Natural killer cell (primary cell): ENCODE measurements around the gene GIMAP5. TPM values are rescaled to one million over a fixed set of nuclear protein-coding genes. Genes with fewer than 3 reads are reported as not detected.
"Not testable (repeated sequence)": the region's sequence is repeated elsewhere in the genome, so short reads cannot be mapped to it uniquely, and the experiment has no call there.

Source experiments
- ATAC-seq, 3 donors: fragments of 150-1000 bp in 2 of 3; fragments of 200-7000 bp in 1 of 3; cut with Tn5 transposase; 1 replicate in 1 of 3; 2 replicates in 2 of 3; pipeline ENCODE4 v1.10.0; 2021; ENCODE audit warnings: mild to moderate bottlenecking in 2 of 3, moderate library complexity in 2 of 3
- DNase-seq, 2 donors: peaks; one replicate each; pipeline versions ENCODE4 v3.0.0 to v3.0.0-alpha.2; 2013 to 2021; ENCODE audit warnings: mixed read lengths in 1 of 2
- H3K27ac ChIP-seq: one replicate; pipeline ENCODE4 v1.5.1; 2013; ENCODE audit warnings: mild to moderate bottlenecking, low read length
- H3K27me3 ChIP-seq: one replicate; pipeline ENCODE4 v1.6.1; 2013; ENCODE audit warnings: low read length; ENCODE audit not compliant: control insufficient read depth, insufficient read depth
- H3K36me3 ChIP-seq: one replicate; pipeline ENCODE4 v1.6.1; 2013; ENCODE audit warnings: low read length; ENCODE audit not compliant: control insufficient read depth, insufficient read depth
- H3K4me1 ChIP-seq: one replicate; pipeline ENCODE4 v1.6.1; 2013; ENCODE audit warnings: low read length; ENCODE audit not compliant: control insufficient read depth, insufficient read depth
- H3K4me3 ChIP-seq: one replicate; pipeline ENCODE4 v1.5.1; 2013; ENCODE audit warnings: low read length
- H3K9me3 ChIP-seq: one replicate; pipeline ENCODE4 v1.6.1; 2013; ENCODE audit warnings: low read length; ENCODE audit not compliant: control insufficient read depth, insufficient read depth
- H3K27ac Mint-ChIP-seq, 2 donors: one replicate each; pipeline ENCODE4 v1.8.0; 2022; ENCODE audit warnings: mild to moderate bottlenecking in 2 of 2, mixed read lengths in 2 of 2, moderate library complexity in 1 of 2
- H3K27me3 Mint-ChIP-seq, 2 donors: one replicate each; pipeline ENCODE4 v1.8.0; 2022; ENCODE audit warnings: low read depth in 2 of 2, mixed read lengths in 2 of 2
- H3K36me3 Mint-ChIP-seq: one replicate; pipeline ENCODE4 v1.8.0; 2022; ENCODE audit warnings: mixed read lengths
- H3K4me1 Mint-ChIP-seq, 2 donors: one replicate each; pipeline ENCODE4 v1.8.0; 2022; ENCODE audit warnings: mixed read lengths in 2 of 2
- H3K4me3 Mint-ChIP-seq: one replicate; pipeline ENCODE4 v1.8.0; 2022; ENCODE audit warnings: mild to moderate bottlenecking, moderate library complexity, mixed read lengths
- H3K9me3 Mint-ChIP-seq, 2 donors: one replicate each; pipeline ENCODE4 v1.8.0; 2022; ENCODE audit warnings: mixed read lengths in 2 of 2
- CTCF ChIP-seq: fragments of 200-600 bp; IDR thresholded peaks from one replicate; pipeline ENCODE4 v1.8.0; 2022; ENCODE audit warnings: antibody characterized with exemption
- WGBS: methylation state at CpG from one replicate; pipeline ENCODE4 v1.1.7; 2013; ENCODE audit warnings: missing lambda C conversion rate; ENCODE audit not compliant: insufficient coverage; 5-methylcytosine and 5-hydroxymethylcytosine counted together
- intact Hi-C: fragments of 100-400 bp; cut with micrococcal nuclease; formaldehyde crosslinking; loops from one replicate; pipeline ENCODE4 v1.14.2; 2022
- total RNA-seq, 4 donors: library from RNA; stranded (reverse); fragments of 120-200 nt in 1 of 4; gene quantifications; one replicate each; pipeline versions ENCODE4 v1.2.3 to v1.2.4, GENCODE V29; 2013 to 2022

GIMAP5 gene
- total RNA-seq, 3 donors from 2014 or later (not counting 1 experiment from before 2014, with no cell fraction given) = 29.2 to 64.1 (median 35.3) TPM

- no peak for DNase-seq
- peaks cover 8% of the 10 kb centered on the region for H3K36me3 Mint-ChIP-seq
- Histone ChIP-seq H3K27me3 (no peaks in the 10 kb centered on the region), H3K4me3 (no peak overlapping the region), H3K4me1 (peaks cover 17% of the 10 kb centered on the region), H3K9me3 (no peaks in the 10 kb centered on the region), H3K27ac (no peak overlapping the region), H3K36me3 (no peaks in the 10 kb centered on the region)
- intact Hi-C loops = loop anchor here (5.0 kb wide), 3 partner anchors 127 to 402 kb away; partner anchors contain the start of genes GIMAP4 and GIMAP6
- H3K4me3 Mint-ChIP-seq = no peak overlapping the region
- H3K4me1 Mint-ChIP-seq = peaks cover 23 to 24% of the 10 kb centered on the region in 2 donors
- H3K27ac Mint-ChIP-seq = no peak overlapping the region
- H3K9me3 Mint-ChIP-seq = peaks cover 0 to 3% of the 10 kb centered on the region in 2 donors
- no peak for TF ChIP-seq CTCF
- no peaks in the 10 kb centered on the region for H3K27me3 Mint-ChIP-seq
- no peak for ATAC-seq
- 92% methylated on average over 1 of the region's 1 CpG for WGBS
Observed at GRCh38 chr7:150759479-150759878, 22.3 kb downstream of the GIMAP5 start.

DNA sequence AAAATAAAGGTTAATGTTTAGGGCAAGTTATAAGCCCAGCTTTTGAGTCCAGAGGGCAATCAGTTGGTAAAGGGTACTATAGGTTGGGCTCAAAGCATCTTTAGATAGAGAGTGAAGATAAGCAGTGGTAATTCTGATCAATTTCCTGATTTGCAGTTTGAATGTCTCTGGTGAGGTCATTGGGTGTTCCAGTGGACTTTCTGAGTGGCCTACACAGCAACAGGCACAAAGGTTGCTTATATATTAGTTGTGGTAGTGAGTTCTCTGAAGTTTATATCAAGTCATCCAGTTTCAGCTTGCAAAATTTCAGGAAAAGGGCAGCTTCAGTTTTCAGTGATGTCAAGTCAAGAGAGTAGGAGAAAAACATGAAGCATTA is 29.1 kb downstream of the GIMAP5 start:
- no peak overlapping the region for H3K4me3 Mint-ChIP-seq
- intact Hi-C loops = no loop called here
- H3K27me3 ChIP-seq = no peaks in the 10 kb centered on the region

DNA sequence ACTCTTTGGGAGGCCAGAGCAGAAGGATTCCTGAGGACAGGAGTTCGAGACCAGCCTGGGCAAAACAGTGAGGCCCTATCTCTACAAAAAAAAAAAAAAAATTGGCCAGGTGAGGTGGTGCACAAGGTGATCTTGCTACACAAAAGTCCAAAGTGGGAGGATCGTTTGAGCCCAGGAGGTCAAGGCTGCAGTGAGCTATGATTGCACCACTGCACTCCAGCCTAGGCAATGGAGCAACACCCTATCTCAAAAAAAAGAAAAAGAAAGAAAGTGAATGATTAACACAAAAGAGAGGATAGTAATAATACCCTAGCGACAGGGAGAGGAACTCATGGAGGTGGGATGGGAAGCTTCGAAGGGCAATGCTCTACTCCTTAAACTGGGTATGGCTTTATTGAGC is 32.5 kb downstream of the GIMAP5 start:
- no peak overlapping the region for H3K4me3 ChIP-seq
- H3K27ac Mint-ChIP-seq = no peak overlapping the region
- 85% methylated on average over 3 of the region's 4 CpGs for WGBS
- H3K9me3 ChIP-seq = no peaks in the 10 kb centered on the region
- ATAC-seq (no peak), DNase-seq (no peak)
- H3K36me3 ChIP-seq = no peaks in the 10 kb centered on the region
- H3K4me1 ChIP-seq = no peaks in the 10 kb centered on the region
- no peaks in the 10 kb centered on the region for H3K27me3 ChIP-seq
- H3K36me3 Mint-ChIP-seq = peaks cover 16% of the 10 kb centered on the region
- no peak overlapping the region for H3K27ac ChIP-seq
- H3K4me1 Mint-ChIP-seq = no peaks in the 10 kb centered on the region
- H3K9me3 Mint-ChIP-seq = peaks cover 0 to 5% of the 10 kb centered on the region in 2 donors
- no peak for TF ChIP-seq CTCF
- peaks cover 0 to 8% of the 10 kb centered on the region in 2 donors for H3K27me3 Mint-ChIP-seq
- H3K4me3 Mint-ChIP-seq = no peak overlapping the region
- intact Hi-C loops = no loop called here

More for the DNA sequence above, 29.1 kb downstream of the GIMAP5 start:
- Histone ChIP-seq H3K4me1 (no peaks in the 10 kb centered on the region), H3K36me3 (no peaks in the 10 kb centered on the region), H3K9me3 (no peaks in the 10 kb centered on the region), H3K4me3 (no peak overlapping the region), H3K27ac (no peak overlapping the region)
- Mint-ChIP-seq H3K36me3 (peaks cover 6% of the 10 kb centered on the region), H3K4me1 (no peaks in the 10 kb centered on the region), H3K27me3 (peaks cover 0 to 8% of the 10 kb centered on the region in 2 donors), H3K27ac (no peak overlapping the region), H3K9me3 (no peaks in the 10 kb centered on the region)
- TF ChIP-seq CTCF = no peak
- DNase-seq (no peak), ATAC-seq (no peak)

DNA sequence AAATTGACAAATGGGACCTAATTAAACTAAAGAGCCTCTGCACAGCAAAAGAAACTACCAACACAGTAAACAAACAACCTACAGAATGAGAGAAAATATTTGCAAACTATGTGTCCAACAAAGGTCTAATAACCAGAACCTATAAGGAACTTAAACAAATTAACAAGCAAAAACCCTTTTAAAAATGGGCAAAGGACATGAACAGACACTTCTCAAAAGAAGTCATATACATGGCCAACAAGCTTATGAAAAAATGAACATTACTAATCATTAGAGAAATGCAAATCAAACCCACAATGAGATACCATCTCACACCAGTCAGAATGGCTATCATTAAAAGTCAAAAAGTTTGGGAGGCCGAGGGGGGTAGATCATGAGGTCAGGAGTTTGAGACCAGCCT is 36.9 kb downstream of the GIMAP5 start:
- DNase-seq, intact Hi-C loops, H3K27ac Mint-ChIP-seq, H3K4me1 ChIP-seq, ATAC-seq, H3K36me3 ChIP-seq, H3K9me3 Mint-ChIP-seq, H3K4me3 ChIP-seq, H3K27me3 ChIP-seq, H3K27ac ChIP-seq, H3K4me1 Mint-ChIP-seq, H3K4me3 Mint-ChIP-seq, H3K9me3 ChIP-seq, H3K27me3 Mint-ChIP-seq: not testable (repeated sequence)
- H3K36me3 Mint-ChIP-seq = peaks cover 16% of the 10 kb centered on the region
- no CpG with 5 or more reads among the region's 1 CpG for WGBS
